Ascending aorta (tissue), 2 donors: ENCODE results near the gene GUCY1A2. TPM values are rescaled to one million over a fixed set of nuclear protein-coding genes. Genes with fewer than 3 reads are reported as not detected.

Source experiments
- DNase-seq, 2 donors: peaks; one replicate each; pipeline ENCODE4 v3.0.0-alpha.2; 2019; ENCODE audit warnings: low spot score in 2 of 2
- H3K27ac ChIP-seq, 2 donors: fragments of 200-600 bp; sonication (generic); one replicate each; pipeline ENCODE4 v1.5.1; 2016 to 2017; ENCODE audit warnings: mild to moderate bottlenecking in 1 of 2
- H3K27me3 ChIP-seq: fragments of 200-600 bp; sonication (generic); one replicate; pipeline ENCODE4 v1.5.1; 2017
- H3K36me3 ChIP-seq, 2 donors: fragments of 200-600 bp; sonication (generic); one replicate each; pipeline ENCODE4 v1.5.1; 2016
- H3K4me1 ChIP-seq, 2 donors: fragments of 200-600 bp; sonication (generic); one replicate each; pipeline ENCODE4 v1.5.1; 2016 to 2017; ENCODE audit warnings: mild to moderate bottlenecking in 1 of 2
- H3K4me3 ChIP-seq, 2 donors: fragments of 200-600 bp; sonication (generic); one replicate each; pipeline ENCODE4 v1.5.1; 2016 to 2017; ENCODE audit warnings: mild to moderate bottlenecking in 1 of 2
- H3K9me3 ChIP-seq, 2 donors: fragments of 200-600 bp; sonication (generic); one replicate each; pipeline ENCODE4 v1.5.1; 2016
- CTCF ChIP-seq, 3 experiments: fragments of 200-600 bp in 2 of 3; fragments of 450-650 bp in 1 of 3; sonication (generic) in 2 of 3; IDR thresholded peaks; one replicate each; pipeline ENCODE4 v1.5.1; 2016 to 2019; ENCODE audit warnings: antibody characterized with exemption in 3 of 3, mild to moderate bottlenecking in 1 of 3, moderate library complexity in 1 of 3
- intact Hi-C: fragments of 100-400 bp; cut with DNase I; formaldehyde crosslinking; loops from one replicate; pipeline ENCODE4 v1.15.1; 2023
- total RNA-seq: library from RNA; depleted of rRNA; stranded (reverse); fragments of >200 nt; gene quantifications from one replicate; pipeline ENCODE4 v1.1.0, GENCODE V29; 2016

Gene GUCY1A2
- total RNA-seq, 1 donor from 2014 or later: 5.6 TPM

- no peak for TF ChIP-seq CTCF (IDR thresholded peaks at IDR 0.05)
- DNase-seq: no peak
- H3K27ac ChIP-seq: peak overlapping the region in 1 of 2 donors; percentile 53
- no peak overlapping the region for H3K4me3 ChIP-seq
- no peaks in the 10 kb centered on the region for H3K4me1 ChIP-seq
- H3K9me3 ChIP-seq: no peaks in the 10 kb centered on the region
- no peaks in the 10 kb centered on the region for H3K27me3 ChIP-seq
- intact Hi-C loops: no loop called here
- no peaks in the 10 kb centered on the region for H3K36me3 ChIP-seq
Measured at GRCh38 chr11:106694501-106694900, 323.8 kb downstream of the GUCY1A2 start.

GRCh38 chr11:106691807-106692365, 326.4 kb downstream of the GUCY1A2 start:
- no peak overlapping the region for H3K4me3 ChIP-seq
- intact Hi-C loops: no loop called here
- no peak for DNase-seq
- TF ChIP-seq CTCF (IDR thresholded peaks at IDR 0.05): no peak
- no peaks in the 10 kb centered on the region for H3K36me3 ChIP-seq
- no peaks in the 10 kb centered on the region for H3K27me3 ChIP-seq
- no peaks in the 10 kb centered on the region for H3K4me1 ChIP-seq
- H3K27ac ChIP-seq: no peak overlapping the region
- no peaks in the 10 kb centered on the region for H3K9me3 ChIP-seq

- H3K4me1 ChIP-seq: no peaks in the 10 kb centered on the region
- DNase-seq: no peak
- H3K9me3 ChIP-seq: no peaks in the 10 kb centered on the region
- H3K4me3 ChIP-seq: no peak overlapping the region
- intact Hi-C loops: no loop called here
- no peaks in the 10 kb centered on the region for H3K36me3 ChIP-seq
- no peak overlapping the region for H3K27ac ChIP-seq
- no peak for TF ChIP-seq CTCF (IDR thresholded peaks at IDR 0.05)
- no peaks in the 10 kb centered on the region for H3K27me3 ChIP-seq
Measured at GRCh38 chr11:106690923-106691322, 327.4 kb downstream of the GUCY1A2 start.

GRCh38 chr11:106684944-106685343, 333.3 kb downstream of the GUCY1A2 start:
- no peaks in the 10 kb centered on the region for H3K4me1 ChIP-seq

GRCh38 chr11:106683435-106683834, 334.8 kb downstream of the GUCY1A2 start:
- no peak for TF ChIP-seq CTCF (IDR thresholded peaks at IDR 0.05)
- Histone ChIP-seq H3K27me3 (no peaks in the 10 kb centered on the region), H3K4me3 (no peak overlapping the region), H3K4me1 (no peaks in the 10 kb centered on the region), H3K9me3 (no peaks in the 10 kb centered on the region), H3K36me3 (no peaks in the 10 kb centered on the region), H3K27ac (no peak overlapping the region)
- DNase-seq: no peak
- intact Hi-C loops: no loop called here

More at GRCh38 chr11:106684944-106685343, 333.3 kb downstream of the GUCY1A2 start:
- Histone ChIP-seq H3K9me3 (no peaks in the 10 kb centered on the region), H3K36me3 (no peaks in the 10 kb centered on the region), H3K4me3 (no peak overlapping the region), H3K27me3 (no peaks in the 10 kb centered on the region), H3K27ac (no peak overlapping the region)
- no peak for DNase-seq
- no peak for TF ChIP-seq CTCF (IDR thresholded peaks at IDR 0.05)
- intact Hi-C loops: no loop called here

GRCh38 chr11:106681435-106681834, 336.8 kb downstream of the GUCY1A2 start:
- Histone ChIP-seq H3K27me3 (no peaks in the 10 kb centered on the region), H3K27ac (no peak overlapping the region), H3K4me1 (no peaks in the 10 kb centered on the region), H3K36me3 (no peaks in the 10 kb centered on the region), H3K4me3 (no peak overlapping the region), H3K9me3 (no peaks in the 10 kb centered on the region)
- TF ChIP-seq CTCF (IDR thresholded peaks at IDR 0.05): no peak
- intact Hi-C loops: no loop called here
- DNase-seq: no peak
